ENCODE data around the gene NOP10.

NOP10 gene

DNA sequence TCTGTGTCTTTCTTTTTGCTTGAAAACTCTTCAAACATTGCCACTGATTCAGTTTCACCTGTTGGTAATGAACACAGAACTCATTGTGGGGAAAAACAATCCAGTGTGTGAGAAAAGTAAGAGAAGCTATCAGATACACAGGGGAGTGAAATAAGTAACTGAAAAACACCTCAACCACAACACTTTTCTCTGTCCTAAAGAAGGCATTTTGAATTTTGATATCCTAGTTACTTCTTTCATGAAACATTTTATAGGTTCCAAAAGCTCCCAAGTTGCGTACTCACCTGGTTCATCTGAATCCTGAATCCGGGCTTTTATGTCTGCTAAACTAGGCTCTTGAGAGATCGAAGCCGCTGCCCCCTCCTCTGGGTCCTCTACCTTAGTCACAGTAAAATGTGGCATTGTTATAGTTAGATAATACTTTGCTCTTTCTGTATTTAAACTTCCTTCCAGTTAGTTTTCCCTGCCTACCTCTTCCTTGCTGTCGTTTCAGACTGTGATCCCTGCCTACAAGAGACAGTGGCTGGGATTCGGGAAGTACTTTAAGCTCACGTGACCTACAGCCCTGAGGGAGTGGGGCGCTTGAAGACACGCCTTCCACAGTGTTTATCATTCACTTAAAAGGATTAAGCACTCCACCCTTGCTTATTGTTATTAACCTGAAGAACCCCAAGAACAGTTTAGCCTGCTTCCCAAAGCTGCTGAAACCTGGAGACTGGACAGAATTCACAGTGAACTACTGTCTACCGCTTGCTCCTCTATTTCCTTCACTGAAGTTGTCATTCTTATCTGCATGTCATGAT is 24.5 kb downstream of the NOP10 start:
- TF ChIP-seq, protein P1, sequence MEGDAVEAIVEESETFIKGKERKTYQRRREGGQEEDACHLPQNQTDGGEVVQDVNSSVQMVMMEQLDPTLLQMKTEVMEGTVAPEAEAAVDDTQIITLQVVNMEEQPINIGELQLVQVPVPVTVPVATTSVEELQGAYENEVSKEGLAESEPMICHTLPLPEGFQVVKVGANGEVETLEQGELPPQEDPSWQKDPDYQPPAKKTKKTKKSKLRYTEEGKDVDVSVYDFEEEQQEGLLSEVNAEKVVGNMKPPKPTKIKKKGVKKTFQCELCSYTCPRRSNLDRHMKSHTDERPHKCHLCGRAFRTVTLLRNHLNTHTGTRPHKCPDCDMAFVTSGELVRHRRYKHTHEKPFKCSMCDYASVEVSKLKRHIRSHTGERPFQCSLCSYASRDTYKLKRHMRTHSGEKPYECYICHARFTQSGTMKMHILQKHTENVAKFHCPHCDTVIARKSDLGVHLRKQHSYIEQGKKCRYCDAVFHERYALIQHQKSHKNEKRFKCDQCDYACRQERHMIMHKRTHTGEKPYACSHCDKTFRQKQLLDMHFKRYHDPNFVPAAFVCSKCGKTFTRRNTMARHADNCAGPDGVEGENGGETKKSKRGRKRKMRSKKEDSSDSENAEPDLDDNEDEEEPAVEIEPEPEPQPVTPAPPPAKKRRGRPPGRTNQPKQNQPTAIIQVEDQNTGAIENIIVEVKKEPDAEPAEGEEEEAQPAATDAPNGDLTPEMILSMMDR (IDR thresholded peaks at IDR 0.05; ENCODE audit: low read depth, low read length, poor library complexity, severe bottlenecking): no peak
- no peak for TF ChIP-seq EZH2phosphoT487 (IDR thresholded peaks at IDR 0.05; ENCODE audit: borderline replicate concordance, low read length)
- no peaks in the 10 kb centered on the region for H3K27me3 ChIP-seq (ENCODE audit: control insufficient read depth, low read length)
- H3F3A ChIP-seq (ENCODE audit: control insufficient read depth, insufficient read depth): no peaks in the 10 kb centered on the region
- H3K9me2 ChIP-seq (replicated peaks; ENCODE audit: control insufficient read depth, low read length): no peaks in the 10 kb centered on the region
- peaks cover 19% of the 10 kb centered on the region for H3K4me1 ChIP-seq (ENCODE audit: control insufficient read depth, low read length)
- peak overlapping the region; percentile 69 for H3K4me2 ChIP-seq (ENCODE audit: low read length)
- no peaks in the 10 kb centered on the region for H4K20me1 ChIP-seq (ENCODE audit: control insufficient read depth, insufficient read depth, low read depth, low read length)
- no peak overlapping the region for H3K27ac ChIP-seq (ENCODE audit: low read depth, low read length)
- peak overlapping the region; percentile 88 for H3K4me3 ChIP-seq (ENCODE audit: low read length)
- H3K36me3 ChIP-seq (ENCODE audit: control insufficient read depth, low read length): no peaks in the 10 kb centered on the region
- peaks cover 6% of the 10 kb centered on the region for H3K79me2 ChIP-seq (ENCODE audit: control insufficient read depth, low read length)
- H3K9me3 ChIP-seq (ENCODE audit: control insufficient read depth, insufficient read depth, low read length): no peaks in the 10 kb centered on the region

DNA sequence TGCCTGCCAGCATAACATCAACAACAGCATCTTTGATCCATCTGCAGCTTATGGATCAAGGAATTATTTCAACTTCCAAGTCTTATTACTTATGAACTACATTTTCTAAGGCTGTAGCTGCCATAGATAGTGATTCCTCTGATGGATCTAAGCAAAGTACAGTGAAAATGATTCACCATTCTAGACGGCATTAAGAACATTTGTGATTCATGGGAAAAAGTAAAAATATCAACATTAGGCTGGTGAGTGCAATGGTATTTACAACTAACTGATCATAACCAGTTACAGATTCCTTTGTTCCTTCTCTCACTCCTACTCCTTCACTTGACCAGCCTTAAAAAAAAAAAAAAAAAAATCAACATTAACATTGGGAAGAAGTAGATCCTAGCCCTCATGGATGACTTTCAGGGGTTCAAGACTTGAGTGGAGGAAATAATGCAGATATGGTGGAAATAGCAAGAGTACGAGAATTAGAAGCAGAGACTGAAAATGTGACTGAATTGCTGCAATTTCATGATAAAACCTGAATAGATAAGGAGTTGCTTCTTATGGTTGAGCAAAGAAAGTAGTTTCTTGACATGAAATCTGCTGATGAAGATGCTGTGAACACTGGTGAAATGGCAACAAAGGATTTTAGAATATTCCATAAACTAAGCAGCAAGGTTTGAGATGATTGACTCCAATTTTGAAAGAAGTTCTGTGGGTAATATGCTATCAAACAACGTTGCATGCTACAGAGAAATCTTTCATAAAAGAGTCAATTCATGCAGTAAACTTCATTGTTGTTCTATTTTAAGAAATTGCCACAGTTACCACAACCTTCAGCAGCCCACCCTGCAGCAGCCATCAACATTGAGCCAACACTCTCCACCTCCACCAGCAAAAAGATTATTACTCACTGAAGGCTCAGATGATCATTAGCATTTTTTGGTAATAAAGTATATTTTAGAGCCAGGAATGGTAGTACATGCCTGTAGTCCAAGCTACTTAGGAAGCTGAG is 28.1 kb downstream of the NOP10 start:
- H3F3A ChIP-seq (ENCODE audit: control insufficient read depth, insufficient read depth): no peaks in the 10 kb centered on the region
- no peaks in the 10 kb centered on the region for H3K9me2 ChIP-seq (replicated peaks; ENCODE audit: control insufficient read depth, low read length)
- no peaks in the 10 kb centered on the region for H3K27me3 ChIP-seq (ENCODE audit: control insufficient read depth, low read length)
- no peak for TF ChIP-seq EZH2phosphoT487 (IDR thresholded peaks at IDR 0.05; ENCODE audit: borderline replicate concordance, low read length)
- TF ChIP-seq, protein P1 (IDR thresholded peaks at IDR 0.05; ENCODE audit: low read depth, low read length, poor library complexity, severe bottlenecking): no peak
- H3K27ac ChIP-seq (ENCODE audit: low read depth, low read length): no peak overlapping the region
- H4K20me1 ChIP-seq (ENCODE audit: control insufficient read depth, insufficient read depth, low read depth, low read length): no peaks in the 10 kb centered on the region
- no peak overlapping the region for H3K4me3 ChIP-seq (ENCODE audit: low read length)
- peaks cover 16% of the 10 kb centered on the region for H3K4me1 ChIP-seq (ENCODE audit: control insufficient read depth, low read length)
- H3K9me3 ChIP-seq (ENCODE audit: control insufficient read depth, insufficient read depth, low read length): no peaks in the 10 kb centered on the region
- H3K79me2 ChIP-seq (ENCODE audit: control insufficient read depth, low read length): peaks cover 6% of the 10 kb centered on the region
- H3K4me2 ChIP-seq (ENCODE audit: low read length): no peak overlapping the region
- no peaks in the 10 kb centered on the region for H3K36me3 ChIP-seq (ENCODE audit: control insufficient read depth, low read length)

DNA sequence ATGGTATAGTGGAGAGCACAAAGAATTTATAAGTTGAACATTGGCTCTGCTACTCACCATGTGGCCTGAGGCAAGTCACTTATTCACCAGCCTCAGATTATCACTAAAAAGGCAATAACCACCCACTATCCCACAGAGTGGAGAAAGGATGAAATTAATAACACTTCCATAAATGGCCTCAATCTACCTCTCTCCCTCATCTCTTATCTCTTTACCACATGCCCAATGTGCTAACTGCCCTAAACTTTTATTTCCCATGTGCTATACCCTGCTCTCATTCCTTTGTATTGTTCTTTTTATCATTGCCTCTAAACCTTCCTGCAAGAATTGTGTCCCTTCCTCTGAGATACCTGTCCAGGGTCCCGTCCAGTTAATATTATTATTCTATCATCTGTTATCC is 31.4 kb downstream of the NOP10 start:
- no peaks in the 10 kb centered on the region for H3K9me3 ChIP-seq (ENCODE audit: control insufficient read depth, insufficient read depth, low read length)
- TF ChIP-seq EZH2phosphoT487 (IDR thresholded peaks at IDR 0.05; ENCODE audit: borderline replicate concordance, low read length): no peak
- TF ChIP-seq, protein P1 (IDR thresholded peaks at IDR 0.05; ENCODE audit: low read depth, low read length, poor library complexity, severe bottlenecking): no peak
- H3K79me2 ChIP-seq (ENCODE audit: control insufficient read depth, low read length): peaks cover 6% of the 10 kb centered on the region
- H3K27me3 ChIP-seq (ENCODE audit: control insufficient read depth, low read length): no peaks in the 10 kb centered on the region
- H3F3A ChIP-seq (ENCODE audit: control insufficient read depth, insufficient read depth): no peaks in the 10 kb centered on the region; the same call in 1 of the 2 replicates
- H3K4me3 ChIP-seq (ENCODE audit: low read length): no peak overlapping the region
- no peaks in the 10 kb centered on the region for H3K36me3 ChIP-seq (ENCODE audit: control insufficient read depth, low read length)
- peaks cover 4% of the 10 kb centered on the region for H3K4me1 ChIP-seq (ENCODE audit: control insufficient read depth, low read length)
- no peak overlapping the region for H3K27ac ChIP-seq (ENCODE audit: low read depth, low read length)
- H3K9me2 ChIP-seq (replicated peaks; ENCODE audit: control insufficient read depth, low read length): no peaks in the 10 kb centered on the region
- H4K20me1 ChIP-seq (ENCODE audit: control insufficient read depth, insufficient read depth, low read depth, low read length): no peaks in the 10 kb centered on the region
- no peak overlapping the region for H3K4me2 ChIP-seq (ENCODE audit: low read length)

Measured in DOHH2 (cell line).